Measurements from ENCODE around the gene HES5. TPM values are rescaled to one million over a fixed set of nuclear protein-coding genes. Genes with fewer than 3 reads are reported as not detected.

The HES5 gene
- total RNA-seq, 6 experiments from 2014 or later, result 0.28 to 0.57 (median 0.36) TPM; not detected in 1

GRCh38 chr1:2515763-2516080 is 14.3 kb downstream of the HES5 start:
- peaks cover 1% of the 10 kb centered on the region; the same call in 1 of the 2 replicates for H3K36me3 Mint-ChIP-seq (ENCODE audit: low read depth)
- no peak for DNase-seq
- no peaks in the 10 kb centered on the region; the same call in 1 of the 2 replicates for H3K27me3 Mint-ChIP-seq (ENCODE audit: insufficient read depth)
- H3K27ac Mint-ChIP-seq, result no peak overlapping the region
- H3K4me1 Mint-ChIP-seq (ENCODE audit: low read depth), result no peaks in the 10 kb centered on the region
- H3K4me3 Mint-ChIP-seq, result no peak overlapping the region
- no peak for TF ChIP-seq CTCF (IDR thresholded peaks at IDR 0.05)
- H3K9me3 Mint-ChIP-seq, result no peaks in the 10 kb centered on the region

DNA sequence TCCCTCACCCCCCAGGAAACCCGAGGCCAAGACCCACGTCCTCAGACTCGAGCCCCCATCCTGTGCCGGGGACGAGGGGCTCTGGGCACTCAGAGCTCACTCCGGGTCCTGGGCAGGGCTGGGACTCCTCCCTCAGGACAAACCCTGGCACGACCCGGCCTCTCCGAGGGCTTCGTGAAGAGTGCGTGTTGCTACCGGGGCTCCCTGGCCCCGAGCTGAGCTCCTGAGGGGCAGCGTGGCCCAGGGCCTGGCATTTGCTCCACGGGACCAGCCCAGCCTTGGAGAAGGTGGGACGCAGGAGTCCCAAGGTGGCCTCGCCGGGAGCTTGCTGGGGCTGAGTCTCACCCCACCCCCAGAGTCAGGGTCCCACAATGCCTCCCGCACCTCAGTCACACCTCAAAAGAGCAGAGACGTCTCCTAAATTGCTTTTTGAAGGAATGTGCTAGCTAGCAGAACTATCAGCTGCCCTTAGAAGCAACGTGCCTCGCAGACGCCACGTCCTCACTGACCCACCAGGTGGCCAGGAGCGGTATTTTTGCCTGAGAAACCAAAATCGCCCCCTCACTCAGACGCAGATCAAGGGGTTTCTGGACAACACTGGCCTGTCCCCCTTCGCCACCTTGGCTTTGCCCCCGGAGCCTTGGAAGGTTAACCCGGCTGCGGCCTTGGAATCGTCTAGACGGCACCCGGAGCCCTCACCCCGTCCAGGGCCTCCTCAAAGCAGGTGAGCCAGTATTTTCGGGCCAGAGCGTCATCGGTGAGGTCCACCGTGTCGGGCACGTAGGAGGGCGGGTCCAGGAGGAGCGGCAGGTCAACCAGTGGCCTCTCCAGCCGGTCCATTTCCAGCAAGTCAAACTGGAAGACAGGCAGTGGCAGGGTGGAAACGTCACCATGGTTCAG is 14.9 kb downstream of the HES5 start:
- Mint-ChIP-seq H3K36me3 (ENCODE audit: low read depth) (no peaks in the 10 kb centered on the region), H3K9me3 (no peaks in the 10 kb centered on the region), H3K27ac (no peak overlapping the region), H3K27me3 (ENCODE audit: insufficient read depth) (no peaks in the 10 kb centered on the region; the same call in 1 of the 2 replicates), H3K4me3 (no peak overlapping the region), H3K4me1 (ENCODE audit: low read depth) (no peaks in the 10 kb centered on the region)
- peak; percentile 58 for TF ChIP-seq CTCF (IDR thresholded peaks at IDR 0.05)
- DNase-seq, result no peak

DNA sequence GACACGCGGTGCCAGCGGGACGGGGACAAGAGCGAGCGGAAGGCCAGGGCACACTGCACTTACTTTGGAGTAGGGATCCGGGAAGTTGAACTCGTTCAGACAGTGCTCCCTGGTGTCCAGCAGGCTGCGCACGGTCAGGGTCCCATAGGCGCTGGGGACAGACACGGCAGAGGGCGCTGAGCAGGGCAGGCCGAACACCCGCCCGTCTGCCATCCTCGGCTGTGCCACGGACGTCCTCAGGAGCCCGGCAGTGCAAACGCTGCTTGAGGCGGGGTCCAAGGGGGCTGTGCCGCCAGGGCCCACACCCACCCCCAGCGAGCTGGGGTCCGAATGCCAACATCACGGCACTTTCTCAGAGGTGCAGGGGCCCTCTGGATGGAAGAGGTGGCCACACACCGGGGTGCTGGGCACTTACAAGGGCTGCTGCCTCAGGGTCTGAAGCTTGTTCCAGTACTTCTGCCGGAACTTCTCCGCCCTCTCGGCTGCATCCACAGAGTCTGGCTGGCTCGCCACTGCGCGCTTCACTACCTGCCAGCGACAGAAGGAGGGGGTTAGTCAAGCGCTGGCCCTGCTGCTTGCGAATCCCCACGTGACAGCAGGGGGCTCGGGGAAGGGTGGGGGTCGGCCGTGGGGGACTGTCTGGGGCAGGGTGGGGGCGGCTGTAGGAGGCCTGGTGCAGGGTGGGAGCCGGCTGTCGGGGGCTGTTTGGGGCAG is 16.0 kb downstream of the HES5 start:
- Mint-ChIP-seq H3K36me3 (ENCODE audit: low read depth) (no peaks in the 10 kb centered on the region), H3K27me3 (ENCODE audit: insufficient read depth) (no peaks in the 10 kb centered on the region; the same call in 1 of the 2 replicates), H3K4me1 (ENCODE audit: low read depth) (no peaks in the 10 kb centered on the region), H3K4me3 (no peak overlapping the region), H3K27ac (no peak overlapping the region), H3K9me3 (no peaks in the 10 kb centered on the region)
- no peak for DNase-seq
- TF ChIP-seq CTCF (IDR thresholded peaks at IDR 0.05), result no peak

DNA sequence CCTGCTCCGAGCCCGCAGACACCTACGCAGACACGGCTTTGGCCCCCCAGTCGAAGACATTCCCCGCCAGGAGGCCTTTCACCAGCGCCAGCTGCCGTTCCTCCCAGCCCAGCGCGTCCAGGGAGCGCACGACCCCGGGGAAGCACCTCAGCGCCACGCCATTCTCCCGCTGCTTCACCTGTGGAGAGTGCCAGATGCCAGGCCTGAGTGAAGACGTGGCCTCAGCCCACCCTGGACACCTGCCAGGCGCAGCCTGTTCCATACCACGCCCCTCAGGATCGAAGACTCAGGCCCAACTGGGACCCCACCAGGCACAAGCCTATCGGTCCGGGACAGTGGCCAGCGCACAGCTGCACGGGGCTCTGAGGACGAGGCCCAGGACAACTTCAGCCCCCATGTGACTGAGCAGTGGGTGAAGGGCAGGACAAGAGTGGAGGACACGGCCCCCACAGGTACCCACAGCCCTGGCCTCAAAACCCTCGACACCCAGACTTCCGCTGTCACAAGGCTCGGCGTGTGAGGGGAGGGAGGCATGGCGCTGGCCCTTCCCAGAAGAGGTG is 17.1 kb downstream of the HES5 start:
- no peaks in the 10 kb centered on the region for H3K4me1 Mint-ChIP-seq (ENCODE audit: low read depth)
- peaks cover 2% of the 10 kb centered on the region; the same call in 1 of the 2 replicates for H3K27me3 Mint-ChIP-seq (ENCODE audit: insufficient read depth)
- TF ChIP-seq CTCF (IDR thresholded peaks at IDR 0.05), result no peak
- peaks cover 5% of the 10 kb centered on the region; the same call in 1 of the 2 replicates for H3K36me3 Mint-ChIP-seq (ENCODE audit: low read depth)
- H3K4me3 Mint-ChIP-seq, result no peak overlapping the region
- no peak overlapping the region for H3K27ac Mint-ChIP-seq
- DNase-seq, result no peak
- no peaks in the 10 kb centered on the region for H3K9me3 Mint-ChIP-seq

GRCh38 chr1:2510366-2511155 is 19.5 kb downstream of the HES5 start:
- TF ChIP-seq CTCF (IDR thresholded peaks at IDR 0.05), result no peak
- Mint-ChIP-seq H3K27ac (no peak overlapping the region), H3K36me3 (ENCODE audit: low read depth) (peaks cover 5% of the 10 kb centered on the region; the same call in 1 of the 2 replicates), H3K4me3 (no peak overlapping the region), H3K27me3 (ENCODE audit: insufficient read depth) (peaks cover 2% of the 10 kb centered on the region; the same call in 1 of the 2 replicates), H3K4me1 (ENCODE audit: low read depth) (no peaks in the 10 kb centered on the region), H3K9me3 (no peaks in the 10 kb centered on the region)
- DNase-seq, result no peak
